Activated T-helper 2 cell treated with anti-CD3 and anti-CD28 coated beads, Interferon-gamma antibody, Interleukin-2, Interleukin-4, amounts not matched to agents 10 μg/mL and 5 μg/mL and 100 μg/mL, durations not matched to agents 14 hours and 24 hours and 36 hours (primary cell): ENCODE measurements around the gene CPN2. TPM values are rescaled to one million over a fixed set of nuclear protein-coding genes. Genes with fewer than 3 reads are reported as not detected.

Experiments used
- DNase-seq: peaks from one replicate; pipeline ENCODE4 v3.0.0; 2021; ENCODE audit warnings: low spot score
- H3K27ac Mint-ChIP-seq: one replicate; pipeline ENCODE4 v1.8.0; 2021; ENCODE audit warnings: mixed read lengths
- H3K27me3 Mint-ChIP-seq: one replicate; pipeline ENCODE4 v1.8.0; 2021; ENCODE audit warnings: low read depth, mixed read lengths
- H3K36me3 Mint-ChIP-seq: one replicate; pipeline ENCODE4 v1.8.0; 2021; ENCODE audit warnings: low read depth, mixed read lengths
- H3K4me1 Mint-ChIP-seq: one replicate; pipeline ENCODE4 v1.8.0; 2021; ENCODE audit warnings: low read depth, mixed read lengths
- H3K4me3 Mint-ChIP-seq: one replicate; pipeline ENCODE4 v1.8.0; 2021; ENCODE audit warnings: low read depth, mild to moderate bottlenecking, moderate library complexity, mixed read lengths
- H3K9me3 Mint-ChIP-seq: one replicate; pipeline ENCODE4 v1.8.0; 2021; ENCODE audit warnings: mixed read lengths
- intact Hi-C: fragments of 100-400 bp; cut with micrococcal nuclease; formaldehyde crosslinking; loops from one replicate; pipeline ENCODE4 v1.15.1; 2023
- total RNA-seq: library from RNA; stranded (reverse); gene quantifications from 2 replicates; pipeline ENCODE4 v1.2.3, GENCODE V29; 2022

Gene CPN2
- total RNA-seq, 1 donor from 2014 or later, result not detected

GRCh38 chr3:194377708-194378107, 26.6 kb upstream of the CPN2 start:
- Mint-ChIP-seq H3K4me1 (no peaks in the 10 kb centered on the region), H3K36me3 (no peaks in the 10 kb centered on the region), H3K4me3 (no peak overlapping the region), H3K27ac (no peak overlapping the region), H3K9me3 (no peaks in the 10 kb centered on the region), H3K27me3 (peaks cover 17% of the 10 kb centered on the region)
- intact Hi-C loops, result no loop called here
- DNase-seq, result no peak

GRCh38 chr3:194376241-194376560, 25.1 kb upstream of the CPN2 start:
- Mint-ChIP-seq H3K36me3 (no peaks in the 10 kb centered on the region), H3K27ac (no peak overlapping the region), H3K27me3 (peaks cover 14% of the 10 kb centered on the region), H3K9me3 (no peaks in the 10 kb centered on the region), H3K4me1 (no peaks in the 10 kb centered on the region), H3K4me3 (no peak overlapping the region)
- DNase-seq, result no peak
- intact Hi-C loops, result no loop called here

- H3K9me3 Mint-ChIP-seq, result no peaks in the 10 kb centered on the region
- intact Hi-C loops, result no loop called here
- H3K27me3 Mint-ChIP-seq, result peaks cover 15% of the 10 kb centered on the region
- no peak for DNase-seq
- H3K27ac Mint-ChIP-seq, result no peak overlapping the region
- no peaks in the 10 kb centered on the region for H3K4me1 Mint-ChIP-seq
- H3K36me3 Mint-ChIP-seq, result no peaks in the 10 kb centered on the region
- no peak overlapping the region for H3K4me3 Mint-ChIP-seq
Observed at GRCh38 chr3:194375473-194376240, 24.5 kb upstream of the CPN2 start.

- H3K4me1 Mint-ChIP-seq, result no peaks in the 10 kb centered on the region
- no peaks in the 10 kb centered on the region for H3K9me3 Mint-ChIP-seq
- intact Hi-C loops, result no loop called here
- H3K4me3 Mint-ChIP-seq, result no peak overlapping the region
- H3K36me3 Mint-ChIP-seq, result no peaks in the 10 kb centered on the region
- DNase-seq, result no peak
- H3K27ac Mint-ChIP-seq, result no peak overlapping the region
- H3K27me3 Mint-ChIP-seq, result peaks cover 20% of the 10 kb centered on the region
Observed at GRCh38 chr3:194374935-194375334, 23.8 kb upstream of the CPN2 start.

GRCh38 chr3:194373899-194374298, 22.8 kb upstream of the CPN2 start:
- Mint-ChIP-seq H3K4me3 (no peak overlapping the region), H3K9me3 (no peaks in the 10 kb centered on the region), H3K27me3 (peaks cover 20% of the 10 kb centered on the region), H3K4me1 (no peaks in the 10 kb centered on the region), H3K27ac (no peak overlapping the region), H3K36me3 (no peaks in the 10 kb centered on the region)
- intact Hi-C loops, result no loop called here
- DNase-seq, result no peak

- intact Hi-C loops, result no loop called here
- no peaks in the 10 kb centered on the region for H3K4me1 Mint-ChIP-seq
- H3K36me3 Mint-ChIP-seq, result no peaks in the 10 kb centered on the region
- DNase-seq, result no peak
- no peaks in the 10 kb centered on the region for H3K9me3 Mint-ChIP-seq
- H3K4me3 Mint-ChIP-seq, result no peak overlapping the region
- H3K27ac Mint-ChIP-seq, result no peak overlapping the region
- H3K27me3 Mint-ChIP-seq, result peaks cover 24% of the 10 kb centered on the region
Observed at GRCh38 chr3:194373028-194373427, 21.9 kb upstream of the CPN2 start.

GRCh38 chr3:194370753-194371152, 19.6 kb upstream of the CPN2 start:
- Mint-ChIP-seq H3K4me1 (no peaks in the 10 kb centered on the region), H3K36me3 (no peaks in the 10 kb centered on the region), H3K27ac (no peak overlapping the region), H3K9me3 (no peaks in the 10 kb centered on the region), H3K4me3 (no peak overlapping the region), H3K27me3 (peaks cover 31% of the 10 kb centered on the region)
- DNase-seq, result no peak
- intact Hi-C loops, result no loop called here

GRCh38 chr3:194369522-194370279, 18.6 kb upstream of the CPN2 start, which contains the start of gene LRRC15:
Gene LRRC15, minus strand, starts transcription at chr3:194369743. Its CDS starts 8,700 bp downstream, at chr3:194361043.
- H3K27me3 Mint-ChIP-seq, result peaks cover 27% of the 10 kb centered on the region
- H3K4me3 Mint-ChIP-seq, result no peak within 1 kb of the TSS
- intact Hi-C loops, result no loop called here
- H3K9me3 Mint-ChIP-seq, result no peaks in the 10 kb centered on the region
- no peaks in the 10 kb centered on the region for H3K4me1 Mint-ChIP-seq
- no peak for DNase-seq
- no peak within 1 kb of the TSS for H3K27ac Mint-ChIP-seq
- no peaks in the 10 kb centered on the region for H3K36me3 Mint-ChIP-seq

- no peak for DNase-seq
- Mint-ChIP-seq H3K4me3 (no peak overlapping the region), H3K4me1 (no peaks in the 10 kb centered on the region), H3K27ac (no peak overlapping the region), H3K9me3 (no peaks in the 10 kb centered on the region), H3K27me3 (peaks cover 27% of the 10 kb centered on the region), H3K36me3 (no peaks in the 10 kb centered on the region)
- intact Hi-C loops, result no loop called here
Observed at GRCh38 chr3:194368918-194369317, 17.8 kb upstream of the CPN2 start.

GRCh38 chr3:194367992-194368841, 17.1 kb upstream of the CPN2 start:
- no peak overlapping the region for H3K27ac Mint-ChIP-seq
- intact Hi-C loops, result no loop called here
- H3K9me3 Mint-ChIP-seq, result no peaks in the 10 kb centered on the region
- no peaks in the 10 kb centered on the region for H3K36me3 Mint-ChIP-seq
- H3K27me3 Mint-ChIP-seq, result peaks cover 27% of the 10 kb centered on the region
- H3K4me3 Mint-ChIP-seq, result no peak overlapping the region
- DNase-seq, result no peak
- H3K4me1 Mint-ChIP-seq, result no peaks in the 10 kb centered on the region

- H3K4me1 Mint-ChIP-seq, result no peaks in the 10 kb centered on the region
- H3K27ac Mint-ChIP-seq, result no peak overlapping the region
- no peaks in the 10 kb centered on the region for H3K9me3 Mint-ChIP-seq
- no peak for DNase-seq
- no peaks in the 10 kb centered on the region for H3K36me3 Mint-ChIP-seq
- no peak overlapping the region for H3K4me3 Mint-ChIP-seq
- intact Hi-C loops, result no loop called here
- peaks cover 27% of the 10 kb centered on the region for H3K27me3 Mint-ChIP-seq
Observed at GRCh38 chr3:194365978-194366490, 14.9 kb upstream of the CPN2 start.

GRCh38 chr3:194365526-194365925, 14.4 kb upstream of the CPN2 start:
- no peak for DNase-seq
- H3K27me3 Mint-ChIP-seq, result peaks cover 24% of the 10 kb centered on the region
- no peaks in the 10 kb centered on the region for H3K4me1 Mint-ChIP-seq
- H3K4me3 Mint-ChIP-seq, result no peak overlapping the region
- no peak overlapping the region for H3K27ac Mint-ChIP-seq
- no peaks in the 10 kb centered on the region for H3K9me3 Mint-ChIP-seq
- no peaks in the 10 kb centered on the region for H3K36me3 Mint-ChIP-seq
- intact Hi-C loops, result no loop called here
